CD14-positive monocyte (primary cell): ENCODE measurements around the gene P3H3. TPM values are rescaled to one million over a fixed set of nuclear protein-coding genes. Genes with fewer than 3 reads are reported as not detected.
A peak's percentile ranks its signal among the peaks of the same experiment; 100 is the strongest.

Experiments
- DNase-seq, 3 donors: peaks; one replicate each; pipeline ENCODE4 v3.0.0-alpha.2; 2011 to 2022
- H2AFZ ChIP-seq: 2 replicates; pipeline ENCODE4 v1.6.0; 2012; ENCODE audit warnings: mild to moderate bottlenecking, low read depth, low read length, inconsistent platforms; ENCODE audit not compliant: insufficient read depth, poor library complexity, severe bottlenecking
- H3K27ac ChIP-seq, 2 donors: 1 replicate in 1 of 2; 2 replicates in 1 of 2; pipeline ENCODE4 v1.5.1; 2012 to 2013; ENCODE audit warnings: low read length in 2 of 2, control low read depth in 1 of 2, inconsistent platforms in 1 of 2, low read depth in 1 of 2, mild to moderate bottlenecking in 1 of 2
- H3K27me3 ChIP-seq, 2 donors: one replicate each; pipeline versions ENCODE4 v1.6.0 to v1.6.1; 2011 to 2013; ENCODE audit warnings: low read length in 2 of 2; ENCODE audit not compliant: control insufficient read depth in 2 of 2, insufficient read depth in 2 of 2
- H3K36me3 ChIP-seq, 2 donors: replicated peaks in 1 of 2; 1 replicate in 1 of 2; 2 replicates in 1 of 2; pipeline versions ENCODE4 v1.5.1 to v1.6.1; 2012 to 2013; ENCODE audit warnings: low read length in 2 of 2, control low read depth in 1 of 2, inconsistent platforms in 1 of 2, mild to moderate bottlenecking in 1 of 2; ENCODE audit not compliant: insufficient read depth in 2 of 2, control insufficient read depth in 1 of 2
- H3K4me1 ChIP-seq, 2 donors: 1 replicate in 1 of 2; 2 replicates in 1 of 2; pipeline versions ENCODE4 v1.5.1 to v1.6.1; 2012 to 2013; ENCODE audit warnings: low read length in 2 of 2, control low read depth in 1 of 2, inconsistent platforms in 1 of 2, mild to moderate bottlenecking in 1 of 2, moderate library complexity in 1 of 2; ENCODE audit not compliant: insufficient read depth in 2 of 2, control insufficient read depth in 1 of 2
- H3K4me2 ChIP-seq: replicated peaks from 2 replicates; pipeline ENCODE3; 2012; ENCODE audit warnings: low read length, moderate library complexity, mild to moderate bottlenecking; ENCODE audit not compliant: poor library complexity, severe bottlenecking; ENCODE audit errors: extremely low read depth
- H3K4me3 ChIP-seq, 3 experiments: fragments of 200-600 bp in 1 of 3; sonication (generic) in 1 of 3; replicated peaks in 1 of 3; 1 replicate in 2 of 3; 2 replicates in 1 of 3; pipeline ENCODE4 v1.5.1; 2011 to 2013; ENCODE audit warnings: low read length in 3 of 3, mild to moderate bottlenecking in 3 of 3, control low read depth in 2 of 3, low read depth in 2 of 3, inconsistent platforms in 1 of 3, moderate library complexity in 1 of 3
- H3K79me2 ChIP-seq: 2 replicates; pipeline ENCODE4 v1.6.0; 2012; ENCODE audit warnings: mild to moderate bottlenecking, control low read depth, inconsistent platforms, low read length, moderate library complexity; ENCODE audit not compliant: insufficient read depth
- H3K9ac ChIP-seq: 2 replicates; pipeline ENCODE4 v1.6.0; 2017; ENCODE audit warnings: low read length, mild to moderate bottlenecking; ENCODE audit not compliant: insufficient read depth, poor library complexity, severe bottlenecking
- H3K9me3 ChIP-seq, 2 donors: replicated peaks in 1 of 2; 1 replicate in 1 of 2; 2 replicates in 1 of 2; pipeline versions ENCODE4 v1.5.1 to v1.6.1; 2012 to 2013; ENCODE audit warnings: low read length in 2 of 2, control low read depth in 1 of 2; ENCODE audit not compliant: control insufficient read depth in 1 of 2, insufficient read depth in 1 of 2
- H4K20me1 ChIP-seq: 2 replicates; pipeline ENCODE4 v1.6.0; 2012; ENCODE audit warnings: mild to moderate bottlenecking, low read length, control low read depth, moderate library complexity; ENCODE audit not compliant: insufficient read depth
- H3K27ac Mint-ChIP-seq, 7 donors: one replicate each; pipeline ENCODE4 v1.8.0; 2020; ENCODE audit warnings: mild to moderate bottlenecking in 7 of 7, mixed read lengths in 7 of 7, moderate library complexity in 6 of 7, inconsistent platforms in 2 of 7
- H3K27me3 Mint-ChIP-seq, 3 donors: one replicate each; pipeline ENCODE4 v1.8.0; 2021 to 2022; ENCODE audit warnings: low read depth in 3 of 3, mild to moderate bottlenecking in 3 of 3, mixed read lengths in 3 of 3, moderate library complexity in 3 of 3, inconsistent platforms in 1 of 3
- H3K36me3 Mint-ChIP-seq, 2 donors: one replicate each; pipeline ENCODE4 v1.8.0; 2020; ENCODE audit warnings: mixed read lengths in 2 of 2, inconsistent platforms in 1 of 2, mild to moderate bottlenecking in 1 of 2
- H3K4me1 Mint-ChIP-seq: one replicate; pipeline ENCODE4 v1.8.0; 2020; ENCODE audit warnings: mild to moderate bottlenecking, mixed read lengths
- H3K4me3 Mint-ChIP-seq, 2 donors: one replicate each; pipeline ENCODE4 v1.8.0; 2020; ENCODE audit warnings: mild to moderate bottlenecking in 2 of 2, mixed read lengths in 2 of 2, moderate library complexity in 1 of 2
- H3K9me3 Mint-ChIP-seq, 7 donors: one replicate each; pipeline ENCODE4 v1.8.0; 2020 to 2022; ENCODE audit warnings: mixed read lengths in 7 of 7, mild to moderate bottlenecking in 6 of 7, moderate library complexity in 6 of 7, inconsistent platforms in 2 of 7
- CTCF ChIP-seq: fragments of 200-600 bp; IDR thresholded peaks from one replicate; pipeline ENCODE4 v1.8.0; 2022; ENCODE audit warnings: antibody characterized with exemption, mild to moderate bottlenecking
- WGBS: methylation state at CpG from one replicate; pipeline ENCODE4 v1.1.5; 2013; ENCODE audit warnings: missing lambda C conversion rate; ENCODE audit not compliant: insufficient coverage; 5-methylcytosine and 5-hydroxymethylcytosine counted together
- intact Hi-C, 2 donors: fragments of 100-400 bp; cut with micrococcal nuclease; formaldehyde crosslinking; loops; one replicate each; pipeline versions ENCODE4 v1.15.0 to v1.15.1; 2023
- polyA minus RNA-seq: library from RNA; depleted of rRNA, polyadenylated mRNA; stranded (reverse); fragments of >200 nt; gene quantifications from 2 replicates; pipeline ENCODE4 v1.2.3, GENCODE V29; 2012
- polyA plus RNA-seq, 3 donors: library from polyadenylated mRNA; depleted of rRNA in 1 of 3; unstranded in 2 of 3; stranded (reverse) in 1 of 3; fragments of 300-500 nt in 2 of 3; fragments of >200 nt in 1 of 3; fragmentation: Illumina TruSeq in 2 of 3; gene quantifications; 1 replicate in 2 of 3; 2 replicates in 1 of 3; pipeline ENCODE4 v1.2.3, GENCODE V29; 2012 to 2021
- total RNA-seq, 12 experiments: library from RNA in 1 of 12; stranded (reverse) in 1 of 12; fragments of 120-200 nt in 1 of 12; gene quantifications; one replicate each; pipeline ENCODE4 v1.2.4 and lab custom pipeline; 2013 to 2026; ENCODE audit warnings: mixed read lengths in 6 of 12, inconsistent platforms in 1 of 12

P3H3 gene, protein sequence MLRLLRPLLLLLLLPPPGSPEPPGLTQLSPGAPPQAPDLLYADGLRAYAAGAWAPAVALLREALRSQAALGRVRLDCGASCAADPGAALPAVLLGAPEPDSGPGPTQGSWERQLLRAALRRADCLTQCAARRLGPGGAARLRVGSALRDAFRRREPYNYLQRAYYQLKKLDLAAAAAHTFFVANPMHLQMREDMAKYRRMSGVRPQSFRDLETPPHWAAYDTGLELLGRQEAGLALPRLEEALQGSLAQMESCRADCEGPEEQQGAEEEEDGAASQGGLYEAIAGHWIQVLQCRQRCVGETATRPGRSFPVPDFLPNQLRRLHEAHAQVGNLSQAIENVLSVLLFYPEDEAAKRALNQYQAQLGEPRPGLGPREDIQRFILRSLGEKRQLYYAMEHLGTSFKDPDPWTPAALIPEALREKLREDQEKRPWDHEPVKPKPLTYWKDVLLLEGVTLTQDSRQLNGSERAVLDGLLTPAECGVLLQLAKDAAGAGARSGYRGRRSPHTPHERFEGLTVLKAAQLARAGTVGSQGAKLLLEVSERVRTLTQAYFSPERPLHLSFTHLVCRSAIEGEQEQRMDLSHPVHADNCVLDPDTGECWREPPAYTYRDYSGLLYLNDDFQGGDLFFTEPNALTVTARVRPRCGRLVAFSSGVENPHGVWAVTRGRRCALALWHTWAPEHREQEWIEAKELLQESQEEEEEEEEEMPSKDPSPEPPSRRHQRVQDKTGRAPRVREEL
- 0.40 TPM for total RNA-seq (2013)
- polyA plus RNA-seq (under 1 TPM in 1 of 3 donors, not detected in 2; 0.56 TPM), polyA minus RNA-seq (1.4 and 1.7 TPM in 2 replicates), total RNA-seq (lab: John Stamatoyannopoulos, UW) (0.06 to 3.7 (median 0.37) reads per million in 11 experiments)

GRCh38 chr12:6827982-6828780, at the start of gene P3H3:
Gene P3H3, plus strand, starts transcription at chr12:6828407. Its CDS starts 34 bp downstream, at chr12:6828441.
- H3K9ac ChIP-seq: peak within 1 kb of the TSS; percentile 53
- peaks cover 16 to 26% of the 10 kb centered on the region in 2 donors for H3K36me3 Mint-ChIP-seq
- H3K27ac ChIP-seq: no peak within 1 kb of the TSS
- intact Hi-C loops: loop anchor here (5.0 kb wide), 3 partner anchors 36 to 206 kb away; no protein-coding TSS in a partner anchor
- no peaks in the 10 kb centered on the region for H3K36me3 ChIP-seq
- H2AFZ ChIP-seq: peak within 1 kb of the TSS; percentile 85
- H3K4me1 Mint-ChIP-seq: peaks cover 26% of the 10 kb centered on the region
- peak within 1 kb of the TSS; percentile 98 for H3K4me2 ChIP-seq
- peak within 1 kb of the TSS; percentile 84 to 95 for H3K4me3 Mint-ChIP-seq
- H3K27me3 ChIP-seq: peaks cover 12 to 49% of the 10 kb centered on the region in 2 donors
- under 1% methylated on average over 55 of the region's 60 CpGs for WGBS
- no peak for TF ChIP-seq CTCF
- H3K27ac Mint-ChIP-seq: peak within 1 kb of the TSS in 2 of 7 donors; percentile 40 to 63
- no peak for DNase-seq
- peaks cover 0 to 12% (median 8%) of the 10 kb centered on the region in 7 donors for H3K9me3 Mint-ChIP-seq
- peak within 1 kb of the TSS; percentile 33 to 82 (median 48) for H3K4me3 ChIP-seq
- H3K4me1 ChIP-seq: peaks cover 15 to 33% of the 10 kb centered on the region in 2 donors
- H3K79me2 ChIP-seq: no peaks in the 10 kb centered on the region
- H4K20me1 ChIP-seq: peaks cover 29% of the 10 kb centered on the region
- H3K9me3 ChIP-seq: peaks cover 0 to 6% of the 10 kb centered on the region in 2 donors
- H3K27me3 Mint-ChIP-seq: peaks cover 52 to 70% (median 54%) of the 10 kb centered on the region in 3 donors
